HepG2 (cell line): Measurements from ENCODE around the gene FOXD1. TPM values are rescaled to one million over a fixed set of nuclear protein-coding genes. Genes with fewer than 3 reads are reported as not detected.

Source experiments
- ATAC-seq: fragments of 200-7000 bp; cut with Tn5 transposase; 3 replicates; pipeline ENCODE4 v1.9.1; 2020; ENCODE audit warnings: mild to moderate bottlenecking, moderate library complexity
- BruUV-seq: library from RNA; stranded (reverse); fragments of 400-500 nt; replicated peaks from 2 replicates; lab custom pipeline; 2021; lab: Mats Ljungman, UMichigan
- CTCF ChIA-PET: fragments of 300-600 bp; formaldehyde crosslinking; extraction: SDS; loops from one replicate; lab custom pipeline; 2021; ENCODE audit warnings: low total read pairs, inconsistent platforms, low intra/inter-chr PET ratio; lab: Yijun Ruan, JAX
- POLR2A ChIA-PET: fragments of 350-600 bp; sonication (Branson Sonifier 250); formaldehyde crosslinking; loops from one replicate; lab custom pipeline; 2020; ENCODE audit warnings: antibody characterized with exemption, inconsistent platforms; lab: Yijun Ruan, JAX
- DNase-seq: peaks from one replicate; pipeline ENCODE4 v3.0.0-alpha.2; 2015; ENCODE audit warnings: low spot score
- FAIRE-seq: peaks from 3 replicates; lab custom pipeline; 2011; peaks lifted over from hg19 to GRCh38; lab: Jason Lieb, UNC
- H2AFZ ChIP-seq: one replicate; pipeline ENCODE4 v1.6.1; 2011; ENCODE audit warnings: low read length, inconsistent platforms
- H3K27ac ChIP-seq: fragments of 300-600 bp; 3 replicates; pipeline ENCODE4 v1.8.0; 2011; ENCODE audit warnings: mixed run types, mild to moderate bottlenecking, mixed read lengths, low read length, inconsistent platforms; ENCODE audit not compliant: insufficient read depth; ENCODE audit errors: extremely low read length
- H3K27me3 ChIP-seq, 2 experiments: fragments of 200-600 bp in 1 of 2; 2 replicates in 1 of 2; 3 replicates in 1 of 2; pipeline versions ENCODE4 v1.6.0 to v1.8.0; 2011; ENCODE audit warnings: low read length in 2 of 2, mild to moderate bottlenecking in 2 of 2, moderate library complexity in 2 of 2, inconsistent platforms in 1 of 2; ENCODE audit not compliant: insufficient read depth in 2 of 2, control insufficient read depth in 1 of 2
- H3K36me3 ChIP-seq, 2 experiments: fragments of 200-600 bp in 1 of 2; replicated peaks in 1 of 2; 2 replicates in 1 of 2; 3 replicates in 1 of 2; pipeline versions ENCODE4 v1.5.1 to v1.8.0; 2011; ENCODE audit warnings: low read length in 2 of 2, inconsistent platforms in 1 of 2; ENCODE audit not compliant: insufficient read depth in 2 of 2, control insufficient read depth in 1 of 2
- H3K4me1 ChIP-seq: 2 replicates; pipeline ENCODE4 v1.5.1; 2012; ENCODE audit warnings: low read length, inconsistent platforms; ENCODE audit not compliant: insufficient read depth
- H3K4me2 ChIP-seq: 2 replicates; pipeline ENCODE4 v1.6.0; 2011; ENCODE audit warnings: low read depth, low read length, inconsistent platforms
- H3K4me3 ChIP-seq, 3 experiments: fragments of 200-600 bp in 1 of 3; sonication (generic), shearing (Covaris generic) in 1 of 3; replicated peaks in 1 of 3; 2 replicates each; pipeline ENCODE4 v1.5.1; 2011 to 2016; ENCODE audit warnings: low read length in 3 of 3, inconsistent platforms in 2 of 3, low read depth in 2 of 3, mild to moderate bottlenecking in 2 of 3, control low read depth in 1 of 3, mixed read lengths in 1 of 3; ENCODE audit not compliant: insufficient read depth in 1 of 3
- H3K79me2 ChIP-seq: one replicate; pipeline ENCODE4 v1.6.1; 2011; ENCODE audit warnings: low read length, inconsistent platforms; ENCODE audit not compliant: insufficient read depth
- H3K9ac ChIP-seq: 2 replicates; pipeline ENCODE4 v1.6.0; 2011; ENCODE audit warnings: mild to moderate bottlenecking, low read depth, low read length, inconsistent platforms; ENCODE audit not compliant: insufficient read depth
- H3K9me3 ChIP-seq: 2 replicates; pipeline ENCODE4 v1.5.1; 2012; ENCODE audit warnings: mild to moderate bottlenecking, low read length
- H4K20me1 ChIP-seq: 2 replicates; pipeline ENCODE4 v1.6.0; 2011; ENCODE audit warnings: inconsistent platforms, mild to moderate bottlenecking, low read length, moderate library complexity; ENCODE audit not compliant: insufficient read depth
- BCL6 ChIP-seq: IDR thresholded peaks from 2 replicates; pipeline ENCODE4 v1.6.1; 2016; ENCODE audit warnings: missing genetic modification reagents, missing compliant biosample characterization
- CCDC6 ChIP-seq: sonication (generic); formaldehyde crosslinking; IDR thresholded peaks from 2 replicates; pipeline ENCODE4 v1.8.1; 2022; ENCODE audit warnings: mild to moderate bottlenecking, missing genetic modification reagents, moderate library complexity
- DNMT3B ChIP-seq: conservative IDR thresholded peaks from 2 replicates; pipeline ENCODE4 v1.6.1; 2016; ENCODE audit warnings: missing biosample characterization, control low read depth
- EZH2 ChIP-seq: conservative IDR thresholded peaks from 2 replicates; pipeline ENCODE4 v1.6.1; 2012; ENCODE audit warnings: mild to moderate bottlenecking, low read depth, low read length, moderate library complexity
- ISL2 ChIP-seq: sonication (generic); formaldehyde crosslinking; IDR thresholded peaks from 2 replicates; pipeline ENCODE4 v1.5.0; 2020; ENCODE audit warnings: missing genetic modification reagents
- MED13 ChIP-seq: sonication (generic); formaldehyde crosslinking; IDR thresholded peaks from 2 replicates; pipeline ENCODE4 v1.5.0; 2020; ENCODE audit warnings: missing genetic modification reagents
- PAF1 ChIP-seq: IDR thresholded peaks from 2 replicates; pipeline ENCODE4 v1.6.1; 2016; ENCODE audit warnings: missing genetic modification reagents, missing compliant biosample characterization
- SIN3A ChIP-seq: IDR thresholded peaks from 2 replicates; pipeline ENCODE4 v1.6.1; 2011; ENCODE audit warnings: low read depth, mild to moderate bottlenecking, control low read depth, low read length, borderline replicate concordance
- SNAI1 ChIP-seq: sonication (generic); formaldehyde crosslinking; IDR thresholded peaks from 2 replicates; pipeline ENCODE4 v1.5.0; 2020; ENCODE audit warnings: mild to moderate bottlenecking, missing genetic modification reagents, borderline replicate concordance
- SNAPC2 ChIP-seq: sonication (generic); formaldehyde crosslinking; IDR thresholded peaks from 2 replicates; pipeline ENCODE4 v1.8.1; 2022; ENCODE audit warnings: mild to moderate bottlenecking, missing genetic modification reagents
- TIGD3 ChIP-seq: sonication (generic); formaldehyde crosslinking; IDR thresholded peaks from 2 replicates; pipeline ENCODE4 v1.5.1; 2020; ENCODE audit warnings: mild to moderate bottlenecking, missing genetic modification reagents, borderline replicate concordance
- ZBTB33 ChIP-seq: sonication (generic); formaldehyde crosslinking; IDR thresholded peaks from 2 replicates; pipeline ENCODE4 v1.4.0; 2020; ENCODE audit warnings: missing genetic modification reagents
- ZMYM3 ChIP-seq: sonication (generic); formaldehyde crosslinking; IDR thresholded peaks from 2 replicates; pipeline ENCODE4 v1.5.1; 2020; ENCODE audit warnings: mild to moderate bottlenecking, missing genetic modification reagents
- ZNF44 ChIP-seq: sonication (generic); formaldehyde crosslinking; IDR thresholded peaks from 2 replicates; pipeline ENCODE4 v1.5.1; 2020; ENCODE audit warnings: mild to moderate bottlenecking, missing genetic modification reagents
- ZNF569 ChIP-seq: sonication (generic); formaldehyde crosslinking; IDR thresholded peaks from 2 replicates; pipeline ENCODE4 v1.5.0; 2020; ENCODE audit warnings: mild to moderate bottlenecking, missing genetic modification reagents, moderate library complexity, borderline replicate concordance
- ZNF770 ChIP-seq: sonication (generic); formaldehyde crosslinking; IDR thresholded peaks from 2 replicates; pipeline ENCODE4 v1.5.0; 2020; ENCODE audit warnings: mild to moderate bottlenecking, missing genetic modification reagents
- ZUFSP ChIP-seq: sonication (generic); formaldehyde crosslinking; IDR thresholded peaks from 2 replicates; pipeline ENCODE4 v1.9.0; 2021; ENCODE audit warnings: missing genetic modification reagents, mild to moderate bottlenecking, borderline replicate concordance
- WGBS: methylation state at CpG from one replicate; pipeline ENCODE4 v1.1.6; 2017; ENCODE audit warnings: low lambda C conversion rate; 5-methylcytosine and 5-hydroxymethylcytosine counted together
- in situ Hi-C: cut with HindIII; loops from 2 replicates; pipeline ENCODE4 v1.10.0; 2017; ENCODE audit warnings: low pct_unique_long_range_greater_than_20kb; ENCODE audit not compliant: extremely low pct_ligation_motif_present
- intact Hi-C: fragments of 100-400 bp; cut with micrococcal nuclease; formaldehyde crosslinking; loops from one replicate; pipeline ENCODE4 v1.10.0; 2022; ENCODE audit not compliant: unreplicated experiment
- polyA plus RNA-seq, 8 experiments: library from polyadenylated mRNA; depleted of rRNA in 3 of 8; stranded (reverse) in 7 of 8; unstranded in 1 of 8; fragments of >200 nt; fragmentation: Illumina TruSeq in 4 of 8; extraction: Trizol in 4 of 8; gene quantifications; 2 replicates each; pipeline versions ENCODE4 v1.2.1 to v1.2.3, GENCODE V29; 2011 to 2016; ENCODE audit warnings: low read depth in 4 of 8, missing spikeins in 1 of 8, mixed read lengths in 1 of 8; ENCODE audit not compliant: insufficient read depth in 1 of 8
- total RNA-seq, 5 experiments: library from RNA; depleted of rRNA; stranded (reverse); fragments of >200 nt; fragmentation: Illumina TruSeq; extraction: Trizol; gene quantifications; 2 replicates each; pipeline ENCODE4 v1.2.3, GENCODE V29; 2016; ENCODE audit warnings: low read depth in 1 of 5

The FOXD1 gene
- total and polyA plus RNA-seq, 2 of the 13 experiments (the other 11 are each of a cell fraction or from before 2014, with no cell fraction given): 0.04 to 0.05 TPM

- H4K20me1 ChIP-seq: no peaks in the 10 kb centered on the region
- CTCF ChIA-PET: no interaction called here
- POLR2A ChIA-PET: no interaction called here
- no peak for FAIRE-seq
- no peak overlapping the region for H3K4me2 ChIP-seq
- H3K4me3 ChIP-seq: no peak overlapping the region
- H3K79me2 ChIP-seq: no peaks in the 10 kb centered on the region
- ATAC-seq: no peak
- H2AFZ ChIP-seq: no peak overlapping the region
- H3K36me3 ChIP-seq: no peaks in the 10 kb centered on the region
- whole genome bisulfite sequencing: 21% methylated on average over 7 of the region's 7 CpGs
- in situ Hi-C loops (loop anchor here (10.0 kb wide), 1 partner anchor 228 kb away; no protein-coding TSS in a partner anchor), intact Hi-C loops (no loop called here)
- DNase-seq: no peak
- H3K4me1 ChIP-seq: peaks cover 20% of the 10 kb centered on the region
- no TSS peak for BruUV-seq
- H3K27me3 ChIP-seq: peaks cover 14 to 84% of the 10 kb centered on the region in 2 experiments
- H3K9me3 ChIP-seq: no peaks in the 10 kb centered on the region
- no peak overlapping the region for H3K27ac ChIP-seq
- H3K9ac ChIP-seq: no peak overlapping the region
- no peak for TF ChIP-seq ZBTB33
- TF ChIP-seq SIN3A: no peak
- TF ChIP-seq ZNF44 (CRISPR knock-in tag): no peak
- no peak for TF ChIP-seq PAF1 (CRISPR knock-in tag)
- no peak for TF ChIP-seq DNMT3B (CRISPR knock-in tag)
- TF ChIP-seq ISL2 (CRISPR knock-in tag): no peak
- TF ChIP-seq ZNF569 (CRISPR knock-in tag): no peak
- TF ChIP-seq ZNF770 (CRISPR knock-in tag): no peak
- TF ChIP-seq EZH2: no peak
- no peak for TF ChIP-seq SNAPC2 (CRISPR knock-in tag)
- TF ChIP-seq ZUFSP (CRISPR knock-in tag): no peak
- no peak for TF ChIP-seq ZMYM3 (CRISPR knock-in tag)
- TF ChIP-seq BCL6: no peak
- TF ChIP-seq MED13 (CRISPR knock-in tag): no peak
- TF ChIP-seq TIGD3 (CRISPR knock-in tag): no peak
- TF ChIP-seq CCDC6: no peak
- no peak for TF ChIP-seq SNAI1 (CRISPR knock-in tag)
These were observed 6.3 kb downstream of the FOXD1 start for GRCh38 chr5:73442231-73442811.
